ENCODE measurements around the gene CLEC9A.

DNA sequence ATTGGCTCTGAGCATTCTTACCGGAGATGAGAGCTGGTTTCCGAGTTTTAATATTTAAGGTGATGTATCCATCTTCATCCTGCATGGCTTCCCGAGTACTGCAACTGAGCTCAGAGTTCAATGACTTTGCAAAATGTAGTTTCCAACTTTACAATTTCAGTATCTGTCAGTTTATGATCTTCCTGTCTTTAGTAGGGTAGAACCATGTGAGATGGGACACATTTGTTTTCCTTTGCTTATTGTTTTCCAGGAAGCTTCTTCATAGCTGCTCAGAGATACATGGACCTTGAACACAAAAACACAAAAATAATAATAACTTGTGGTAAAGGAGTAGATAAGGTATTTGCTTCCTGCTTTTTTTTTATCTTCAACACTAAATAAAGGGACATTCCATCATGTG is 31.5 kb upstream of the CLEC9A start, which contains the start of gene CLEC1B:
- TF ChIP-seq, protein P1, sequence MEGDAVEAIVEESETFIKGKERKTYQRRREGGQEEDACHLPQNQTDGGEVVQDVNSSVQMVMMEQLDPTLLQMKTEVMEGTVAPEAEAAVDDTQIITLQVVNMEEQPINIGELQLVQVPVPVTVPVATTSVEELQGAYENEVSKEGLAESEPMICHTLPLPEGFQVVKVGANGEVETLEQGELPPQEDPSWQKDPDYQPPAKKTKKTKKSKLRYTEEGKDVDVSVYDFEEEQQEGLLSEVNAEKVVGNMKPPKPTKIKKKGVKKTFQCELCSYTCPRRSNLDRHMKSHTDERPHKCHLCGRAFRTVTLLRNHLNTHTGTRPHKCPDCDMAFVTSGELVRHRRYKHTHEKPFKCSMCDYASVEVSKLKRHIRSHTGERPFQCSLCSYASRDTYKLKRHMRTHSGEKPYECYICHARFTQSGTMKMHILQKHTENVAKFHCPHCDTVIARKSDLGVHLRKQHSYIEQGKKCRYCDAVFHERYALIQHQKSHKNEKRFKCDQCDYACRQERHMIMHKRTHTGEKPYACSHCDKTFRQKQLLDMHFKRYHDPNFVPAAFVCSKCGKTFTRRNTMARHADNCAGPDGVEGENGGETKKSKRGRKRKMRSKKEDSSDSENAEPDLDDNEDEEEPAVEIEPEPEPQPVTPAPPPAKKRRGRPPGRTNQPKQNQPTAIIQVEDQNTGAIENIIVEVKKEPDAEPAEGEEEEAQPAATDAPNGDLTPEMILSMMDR (conservative IDR thresholded peaks at IDR 0.05 in 1 of 2, IDR thresholded peaks at IDR 0.05 in 1 of 2; ENCODE audit: extremely low read depth in 1 of 2, insufficient read depth in 1 of 2, low read depth in 1 of 2, low read length in 2 of 2), result no peak
- no peak for TF ChIP-seq EZH2 (IDR thresholded peaks at IDR 0.05; ENCODE audit: borderline replicate concordance, low read length)

Data from mammary epithelial cell (primary cell).